Stimulated activated CD8-positive, alpha-beta memory T cell treated with anti-CD3 and anti-CD28 coated beads, Interleukin-15, amount 100 ng/mL, for 4 hours (primary cell): ENCODE data around the gene UBE2V1.
"Not testable (repeated sequence)": the region's sequence is repeated elsewhere in the genome, so short reads cannot be mapped to it uniquely, and the experiment has no call there.

ENCODE experiments used
- DNase-seq, 2 donors: peaks; one replicate each; pipeline ENCODE4 v3.0.0-alpha.2; 2020; ENCODE audit warnings: low read depth in 2 of 2

UBE2V1 gene

DNA sequence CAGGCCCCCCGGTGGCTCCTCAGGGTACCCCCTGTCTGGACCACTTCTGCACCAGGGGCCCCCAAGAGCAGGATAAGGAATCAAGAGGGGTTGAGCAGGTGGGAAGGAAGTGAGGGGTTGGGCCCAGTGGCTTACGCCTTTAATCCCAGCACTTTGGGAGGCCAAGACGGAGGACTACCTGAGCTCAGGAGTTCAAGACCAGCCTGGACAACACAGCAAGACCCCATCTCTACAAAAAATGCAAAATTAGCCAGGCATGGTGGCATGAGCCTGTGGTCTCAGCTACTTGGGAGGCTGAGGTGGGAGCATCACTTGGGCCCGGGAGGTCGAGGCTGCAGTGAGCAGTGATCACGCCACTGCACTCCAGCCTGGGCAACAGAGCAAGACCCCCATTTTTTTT lies 49.2 kb downstream of the UBE2V1 start:
- not testable (repeated sequence) for DNase-seq

- no peak for DNase-seq
Measured at GRCh38 chr20:50062006-50062838, 50.7 kb downstream of the UBE2V1 start.

- DNase-seq, result no peak
Measured at GRCh38 chr20:50061151-50062005, 51.6 kb downstream of the UBE2V1 start.

DNA sequence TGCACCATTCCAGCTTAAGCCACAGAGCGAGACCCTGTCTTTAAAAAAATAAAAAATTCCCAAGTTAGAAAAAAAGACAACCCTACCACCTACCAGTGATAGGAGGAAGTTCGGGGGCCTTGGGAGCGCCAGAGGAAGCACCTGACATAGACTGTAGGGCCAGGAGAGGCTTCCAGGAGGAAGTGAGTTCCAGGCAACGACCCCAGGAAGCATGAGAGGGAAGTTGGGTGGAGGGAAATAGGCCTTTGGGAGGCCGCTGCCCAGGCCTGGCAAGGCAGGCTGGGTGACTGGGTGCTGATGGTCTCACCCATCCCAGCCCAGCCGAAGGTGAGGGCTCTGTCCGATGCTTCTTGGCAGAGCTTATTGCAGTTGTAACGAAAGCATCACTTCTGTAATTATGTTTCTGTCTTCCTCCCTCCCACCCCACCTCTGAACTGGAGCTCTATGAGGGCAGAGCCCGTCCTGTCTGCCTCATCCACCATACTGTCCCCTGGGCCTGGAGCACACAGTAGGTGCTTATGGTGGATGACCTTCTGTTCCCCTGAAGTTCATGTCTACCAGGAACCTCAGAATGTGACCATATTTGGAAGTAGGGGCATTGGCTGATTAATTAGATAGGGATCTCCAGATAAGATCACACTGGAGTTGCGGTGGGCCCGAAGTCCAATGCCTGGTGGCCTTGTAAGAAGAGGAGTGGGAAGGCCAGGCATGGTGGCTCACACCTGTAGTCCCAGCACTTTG lies 54.1 kb downstream of the UBE2V1 start:
- DNase-seq, result no peak

DNA sequence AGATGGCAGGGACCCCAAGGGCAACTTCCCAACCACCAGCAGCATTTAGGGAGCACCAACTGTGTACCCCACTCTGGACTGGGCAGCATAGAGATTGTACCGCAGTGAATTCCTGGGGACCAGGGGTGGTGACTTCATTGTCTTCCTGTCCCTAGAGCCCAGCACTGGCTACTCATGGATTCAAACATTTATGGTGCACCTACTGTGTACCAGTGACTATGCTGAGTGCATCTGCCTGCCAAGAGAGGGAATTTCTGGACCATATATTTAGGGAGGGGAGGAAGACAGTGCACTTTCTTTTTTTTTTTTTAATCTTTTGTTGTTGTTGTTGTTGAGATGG lies 55.3 kb downstream of the UBE2V1 start:
- no peak for DNase-seq

DNA sequence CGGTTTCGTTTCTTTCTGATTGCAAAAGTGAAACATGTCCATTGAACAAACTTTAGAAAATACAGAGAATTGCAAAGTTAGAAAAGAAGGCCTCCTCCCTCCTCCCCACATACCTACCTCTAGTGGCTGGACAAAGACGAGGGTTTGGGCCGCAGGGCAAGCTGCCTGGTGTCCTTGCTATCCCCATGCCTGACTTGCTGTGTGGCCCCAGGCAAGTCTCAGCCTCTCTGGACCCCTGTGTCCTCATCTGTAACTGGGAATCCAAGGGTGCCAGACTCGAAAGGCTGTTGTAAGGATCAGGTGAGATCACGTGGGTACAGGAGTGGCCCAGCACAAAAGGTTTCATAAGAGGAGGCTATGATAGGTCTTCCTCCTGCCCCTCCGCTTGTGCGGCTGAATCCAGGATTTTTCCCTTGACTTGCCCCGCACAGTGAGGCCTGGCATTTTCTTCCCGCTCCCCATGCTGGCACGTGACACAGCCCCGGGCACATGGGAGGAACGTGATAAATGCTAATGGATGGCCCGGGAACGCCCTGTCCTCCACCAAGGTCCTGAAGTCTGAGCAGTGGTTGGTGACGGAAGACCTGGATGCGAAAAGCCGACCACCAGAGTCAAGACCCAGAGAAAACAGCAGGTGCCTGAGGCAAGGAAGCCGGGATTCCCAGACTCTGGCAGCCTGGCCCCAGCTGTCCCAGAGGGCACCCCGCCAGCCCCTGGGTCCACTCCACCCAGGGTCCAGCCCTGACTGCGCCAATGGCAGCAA lies 55.8 kb downstream of the UBE2V1 start:
- DNase-seq, result no peak

GRCh38 chr20:50056408-50056926 lies 56.5 kb downstream of the UBE2V1 start:
- no peak for DNase-seq

DNA sequence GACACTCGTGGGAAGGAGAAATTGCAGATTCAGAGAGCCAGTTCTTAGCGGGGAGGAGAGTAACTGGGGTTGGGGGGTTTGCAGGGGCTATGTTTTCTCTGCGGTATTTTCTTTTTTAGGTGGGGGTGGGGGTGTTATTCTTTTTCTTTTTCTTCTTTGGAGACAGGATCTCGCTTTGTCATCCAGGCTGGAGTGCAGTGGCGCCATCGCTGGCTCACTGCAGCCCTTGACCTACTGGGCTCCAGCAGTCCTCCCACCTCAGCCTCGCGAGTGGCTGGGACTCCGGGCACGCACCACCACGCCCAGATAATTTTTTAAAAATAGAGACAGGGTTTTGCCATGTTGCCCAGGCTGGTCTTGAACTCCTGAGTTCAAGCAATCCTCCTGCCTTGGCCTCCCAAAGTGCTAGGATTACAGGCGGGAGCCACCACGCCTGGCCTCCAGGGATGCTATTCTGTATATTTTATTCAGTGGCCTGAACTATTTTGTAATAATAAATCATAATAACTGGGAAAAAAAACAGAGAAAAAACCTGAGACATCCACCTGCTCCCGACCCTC lies 57.3 kb downstream of the UBE2V1 start:
- DNase-seq, result no peak

DNA sequence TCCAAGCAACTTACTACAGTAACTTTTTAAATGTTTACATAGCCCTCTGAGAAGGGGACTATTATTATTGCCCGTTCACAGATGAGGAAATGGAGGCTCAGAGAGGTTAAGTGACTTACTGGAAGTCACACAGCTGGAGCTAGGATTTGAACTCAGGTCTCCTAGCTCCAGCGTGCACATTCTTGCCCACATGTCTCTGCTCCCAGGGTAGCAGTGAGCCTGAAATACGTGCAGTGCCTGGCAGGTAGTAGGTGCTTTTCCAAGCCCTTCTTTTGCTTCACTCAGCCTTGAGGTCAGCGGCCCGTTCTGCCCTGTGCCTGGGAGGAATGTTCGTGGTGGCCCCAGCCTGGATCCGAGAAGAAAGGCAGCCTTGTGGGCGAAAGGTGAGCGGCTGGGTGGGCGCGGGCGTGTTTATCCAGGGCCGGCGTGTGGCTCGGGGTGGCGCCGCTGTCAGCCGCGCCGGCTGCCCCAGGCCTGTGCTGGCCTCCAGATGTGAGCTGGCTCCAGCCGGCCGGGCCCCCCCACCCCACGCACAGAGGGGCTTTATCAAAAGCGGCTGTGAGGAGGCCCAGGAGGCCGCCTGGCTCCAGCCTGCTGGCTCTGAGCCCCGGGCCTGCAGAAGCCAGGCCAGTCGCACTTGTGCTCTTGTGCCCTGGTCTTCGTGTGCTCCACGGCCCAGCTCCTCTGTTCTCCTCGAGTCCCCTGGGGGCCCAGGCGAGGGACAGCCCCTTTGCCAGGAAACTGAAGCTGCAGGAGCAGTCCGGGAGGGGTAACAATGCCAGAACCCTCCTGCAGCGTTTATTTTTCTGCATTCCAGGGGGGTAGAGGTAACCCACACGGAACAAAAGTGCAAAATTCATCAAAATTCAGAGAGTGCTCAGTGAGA lies 58.1 kb downstream of the UBE2V1 start:
- DNase-seq, result no peak

DNA sequence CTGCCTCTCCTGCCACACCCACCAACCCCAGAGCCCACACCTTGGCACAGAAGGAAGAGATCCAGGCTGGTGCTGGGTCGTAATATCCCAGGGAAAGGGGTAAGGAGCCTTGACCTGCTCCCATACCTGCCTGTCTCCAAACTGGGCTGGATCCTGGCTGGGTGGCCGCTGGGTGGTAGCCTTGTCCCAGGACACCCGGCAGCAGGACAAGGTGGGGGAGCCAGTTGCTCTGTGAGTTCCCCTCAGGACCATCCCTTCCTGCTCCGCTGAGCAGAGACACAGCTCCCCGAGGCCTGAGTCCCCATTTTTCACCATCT lies 58.8 kb downstream of the UBE2V1 start:
- no peak for DNase-seq

GRCh38 chr20:50053362-50054230 lies 59.4 kb downstream of the UBE2V1 start:
- no peak for DNase-seq

GRCh38 chr20:50052550-50053361 lies 60.2 kb downstream of the UBE2V1 start:
- DNase-seq, result no peak

DNA sequence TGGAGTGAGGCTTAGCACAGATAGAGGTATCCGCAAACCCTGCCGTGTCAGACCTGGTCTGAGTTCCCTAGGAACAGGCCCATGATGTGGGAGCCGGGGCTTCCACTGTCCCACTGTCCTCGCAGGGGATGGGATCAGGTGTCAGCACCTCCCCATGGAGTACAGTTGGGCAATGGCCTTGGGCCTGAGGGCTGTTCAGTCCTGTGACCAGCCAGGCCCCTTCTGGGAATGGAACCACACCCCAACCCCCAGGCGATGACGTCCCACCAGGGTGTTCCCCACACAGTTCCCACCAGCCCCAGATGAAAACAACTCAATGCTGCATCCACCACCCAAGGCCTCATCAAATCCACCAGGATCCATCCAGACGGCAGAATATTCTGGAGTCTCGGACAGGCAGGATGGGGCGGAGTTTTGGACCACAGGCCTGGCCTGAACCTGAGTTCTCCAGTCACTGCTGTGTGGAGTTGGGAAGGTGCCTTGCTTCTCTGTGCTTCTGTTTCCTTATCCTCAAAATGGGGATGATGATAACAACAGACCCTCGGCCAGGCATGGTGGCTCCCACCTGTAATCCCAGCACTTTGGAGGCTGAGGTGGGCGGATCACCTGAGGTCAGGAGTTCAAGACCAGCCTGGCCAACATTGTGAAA lies 62.2 kb downstream of the UBE2V1 start:
- no peak for DNase-seq

DNA sequence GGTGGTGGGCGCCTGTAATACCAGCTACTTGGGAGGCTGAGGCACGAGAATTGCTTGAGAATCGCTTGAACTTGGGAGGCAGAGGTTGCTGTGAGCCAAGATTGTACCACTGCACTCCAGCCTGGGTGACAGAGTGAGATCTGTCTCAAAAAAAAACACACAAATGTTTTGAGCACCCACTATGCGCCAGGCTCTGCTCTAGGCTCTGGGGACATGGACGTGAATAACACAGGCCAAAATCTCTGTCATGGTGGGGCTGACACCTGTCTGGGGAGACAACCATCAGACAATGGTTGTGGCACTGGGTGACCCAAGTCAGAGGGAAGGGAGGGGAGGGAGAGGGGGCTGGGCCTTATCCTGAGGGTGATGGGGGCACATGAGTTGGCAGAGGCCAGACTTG lies 62.7 kb downstream of the UBE2V1 start:
- no peak for DNase-seq

DNA sequence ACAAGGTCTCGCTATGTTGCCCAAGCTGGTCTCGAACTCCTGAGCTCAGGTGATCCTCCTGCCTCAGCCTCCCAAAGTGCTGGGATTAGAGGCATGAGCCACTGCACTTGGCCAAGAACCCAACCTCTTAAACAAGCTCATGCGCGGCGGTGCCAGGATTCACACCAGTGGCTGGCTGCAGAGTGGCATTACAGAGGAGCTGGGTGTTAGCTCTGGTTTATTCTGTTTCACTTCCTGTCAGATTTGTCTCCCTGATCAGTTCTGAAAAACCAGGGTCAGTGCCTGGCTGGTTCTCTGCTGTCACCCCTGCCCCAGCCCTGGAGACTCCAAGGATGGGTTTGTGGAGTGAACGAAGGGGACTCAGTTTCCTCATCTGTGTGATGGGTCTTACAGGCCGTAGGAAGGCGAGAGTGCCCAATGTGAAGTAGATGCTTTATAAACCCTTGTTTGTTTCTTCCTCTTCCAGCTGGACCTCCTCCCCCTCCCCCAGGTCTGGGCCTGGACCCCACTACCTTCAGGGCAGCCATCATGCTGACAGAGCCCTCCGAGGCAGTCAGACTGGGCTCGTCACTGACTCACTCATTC lies 63.4 kb downstream of the UBE2V1 start:
- DNase-seq, result no peak

DNA sequence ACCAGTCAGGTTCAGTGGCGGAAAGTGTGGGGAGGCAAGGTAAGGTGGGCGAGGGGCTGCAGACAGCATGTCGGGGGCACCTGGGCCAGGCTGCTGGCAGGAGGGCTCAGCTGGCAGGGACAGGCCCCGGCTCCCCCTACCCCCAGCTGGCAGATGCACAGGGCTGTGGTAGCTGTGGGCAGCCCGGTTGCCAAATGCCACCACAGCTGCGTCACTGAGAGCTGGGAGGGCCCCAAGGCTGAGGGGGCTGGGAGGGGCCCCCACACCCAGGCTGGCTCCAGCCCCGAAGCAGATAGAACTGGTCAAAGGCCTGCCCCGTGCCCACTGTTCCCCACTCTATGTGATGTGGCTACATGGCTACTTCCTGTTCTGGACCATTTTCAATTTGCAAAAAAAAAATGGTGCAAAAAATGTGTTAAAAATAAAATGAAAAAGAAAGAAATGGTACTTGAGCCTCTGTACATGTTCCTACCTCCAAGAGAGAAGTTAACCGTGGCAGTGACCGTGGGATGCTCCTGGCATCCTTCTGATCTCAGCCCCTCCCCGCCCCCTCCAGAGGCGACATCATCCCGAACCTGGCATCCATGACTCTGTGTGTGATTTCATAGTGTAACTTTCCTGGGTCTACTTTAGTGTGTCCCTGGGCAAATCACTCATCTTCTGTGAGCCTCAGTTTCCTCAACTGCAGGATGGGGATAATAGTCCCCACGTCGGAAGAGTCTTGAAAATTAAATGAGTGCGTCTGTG lies 64.4 kb downstream of the UBE2V1 start:
- DNase-seq, result peak in 1 of 2 donors; percentile 5
